MM.1S (cell line): ENCODE results near the gene LDLRAD4.

Source experiments
- DNase-seq: peaks from one replicate; pipeline ENCODE4 v3.0.0-alpha.2; 2015
- H2AFZ ChIP-seq: fragments of 300-600 bp; sonication (generic); 2 replicates; pipeline ENCODE4 v1.6.0; 2016; ENCODE audit warnings: antibody characterized with exemption, low read length
- H3F3A ChIP-seq: fragments of 300-600 bp; sonication (generic); 2 replicates; pipeline ENCODE4 v1.6.1; 2016; ENCODE audit warnings: mild to moderate bottlenecking, antibody characterized with exemption, low read length, moderate library complexity, mixed read lengths; ENCODE audit not compliant: insufficient read depth
- H3K27ac ChIP-seq: fragments of 300-600 bp; sonication (generic); 2 replicates; pipeline ENCODE4 v1.5.1; 2016; ENCODE audit warnings: mild to moderate bottlenecking, low read length
- H3K27me3 ChIP-seq: fragments of 300-600 bp; sonication (generic); replicated peaks from 2 replicates; pipeline ENCODE4 v1.6.0; 2016; ENCODE audit warnings: low read length; ENCODE audit not compliant: insufficient read depth
- H3K36me3 ChIP-seq: fragments of 300-600 bp; sonication (generic); replicated peaks from 2 replicates; pipeline ENCODE4 v1.6.1; 2016; ENCODE audit warnings: mild to moderate bottlenecking, low read length, mixed read lengths; ENCODE audit not compliant: insufficient read depth
- H3K4me1 ChIP-seq: fragments of 300-600 bp; sonication (generic); 2 replicates; pipeline ENCODE4 v1.6.1; 2016; ENCODE audit warnings: low read length, mixed read lengths
- H3K4me2 ChIP-seq: fragments of 300-600 bp; sonication (generic); 2 replicates; pipeline ENCODE4 v1.6.0; 2016; ENCODE audit warnings: low read depth, low read length
- H3K4me3 ChIP-seq: fragments of 300-600 bp; sonication (generic); 2 replicates; pipeline ENCODE4 v1.5.1; 2016; ENCODE audit warnings: low read length, mixed read lengths
- H3K79me2 ChIP-seq: fragments of 300-600 bp; sonication (generic); 2 replicates; pipeline ENCODE4 v1.6.1; 2016; ENCODE audit warnings: mixed run types, low read length, mixed read lengths
- H3K9ac ChIP-seq: fragments of 300-600 bp; sonication (generic); 2 replicates; pipeline ENCODE4 v1.6.1; 2016; ENCODE audit warnings: low read length, mixed read lengths
- H3K9me2 ChIP-seq: fragments of 300-600 bp; sonication (generic); replicated peaks from 2 replicates; pipeline ENCODE4 v1.6.1; 2016; ENCODE audit warnings: mild to moderate bottlenecking, low read length, mixed read lengths; ENCODE audit not compliant: insufficient read depth
- H3K9me3 ChIP-seq: fragments of 300-600 bp; sonication (generic); replicated peaks from 2 replicates; pipeline ENCODE4 v1.6.1; 2016; ENCODE audit warnings: mild to moderate bottlenecking, low read length, mixed read lengths; ENCODE audit not compliant: insufficient read depth
- H4K20me1 ChIP-seq: fragments of 300-600 bp; sonication (generic); 2 replicates; pipeline ENCODE4 v1.6.1; 2016; ENCODE audit warnings: mild to moderate bottlenecking, low read length, moderate library complexity, mixed read lengths; ENCODE audit not compliant: insufficient read depth
- EZH2 ChIP-seq: fragments of 300-600 bp; sonication (generic); optimal IDR thresholded peaks from 2 replicates; pipeline ENCODE3; 2017; ENCODE audit warnings: low read depth, mild to moderate bottlenecking, antibody characterized with exemption, low read length, mixed read lengths
- EZH2phosphoT487 ChIP-seq: fragments of 300-600 bp; sonication (generic); IDR thresholded peaks from 2 replicates; pipeline ENCODE4 v1.6.1; 2018; ENCODE audit warnings: antibody characterized with exemption, low read length
- TF ChIP-seq, protein P1 (sequence below): fragments of 300-600 bp; sonication (generic); IDR thresholded peaks from 2 replicates; pipeline ENCODE4 v1.5.1; 2016; ENCODE audit warnings: antibody characterized with exemption, low read length, mixed read lengths

The LDLRAD4 gene

DNA sequence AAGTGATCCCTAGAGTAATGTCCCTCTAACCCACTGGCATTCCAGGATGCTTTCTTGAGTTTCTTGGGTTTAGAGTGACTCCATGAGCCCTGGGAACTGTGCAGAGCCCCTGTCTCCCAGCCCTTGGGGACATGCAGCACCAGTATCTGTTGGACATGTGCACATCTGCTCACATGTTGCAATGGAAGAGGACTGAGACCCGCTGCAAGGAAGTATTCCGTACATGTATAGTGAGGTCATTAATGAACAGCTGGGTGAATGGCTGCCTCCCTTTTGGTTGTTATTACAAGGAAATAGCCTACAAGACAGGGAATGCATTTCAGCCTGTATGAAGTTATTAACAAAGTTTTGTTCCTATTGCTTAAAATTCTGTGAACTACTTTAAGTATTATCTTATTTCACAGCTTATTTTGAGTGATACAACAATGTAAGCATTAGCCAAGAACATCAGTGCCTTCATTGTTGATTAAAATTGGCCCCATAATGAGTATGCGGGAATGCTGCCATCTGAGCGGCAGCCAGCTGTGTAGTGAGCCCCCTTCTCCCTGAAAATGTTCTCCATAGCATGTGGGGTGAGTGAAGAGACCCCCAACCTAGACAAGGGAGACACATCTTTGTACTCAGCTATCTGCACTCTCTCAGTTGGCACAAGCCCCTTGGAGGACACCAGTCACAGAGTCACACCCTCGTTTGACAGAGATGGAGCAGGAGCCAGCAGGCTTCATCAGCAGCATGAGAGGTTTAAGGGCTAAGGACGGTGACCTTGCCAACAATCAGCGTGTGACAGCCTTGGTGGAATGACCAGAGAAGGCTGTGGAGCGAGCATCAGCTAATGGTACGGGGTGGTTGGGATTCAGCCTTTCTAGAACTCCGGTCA is 420.4 kb downstream of the LDLRAD4 start:
- H2AFZ ChIP-seq = no peak overlapping the region
- H3K9me3 ChIP-seq = no peaks in the 10 kb centered on the region
- H3K4me1 ChIP-seq = no peaks in the 10 kb centered on the region
- H3K4me2 ChIP-seq = no peak overlapping the region
- H3K36me3 ChIP-seq = no peaks in the 10 kb centered on the region
- H4K20me1 ChIP-seq = no peaks in the 10 kb centered on the region
- no peak overlapping the region for H3K9ac ChIP-seq
- H3K4me3 ChIP-seq = no peak overlapping the region
- H3K27me3 ChIP-seq = no peaks in the 10 kb centered on the region
- TF ChIP-seq, protein P1, sequence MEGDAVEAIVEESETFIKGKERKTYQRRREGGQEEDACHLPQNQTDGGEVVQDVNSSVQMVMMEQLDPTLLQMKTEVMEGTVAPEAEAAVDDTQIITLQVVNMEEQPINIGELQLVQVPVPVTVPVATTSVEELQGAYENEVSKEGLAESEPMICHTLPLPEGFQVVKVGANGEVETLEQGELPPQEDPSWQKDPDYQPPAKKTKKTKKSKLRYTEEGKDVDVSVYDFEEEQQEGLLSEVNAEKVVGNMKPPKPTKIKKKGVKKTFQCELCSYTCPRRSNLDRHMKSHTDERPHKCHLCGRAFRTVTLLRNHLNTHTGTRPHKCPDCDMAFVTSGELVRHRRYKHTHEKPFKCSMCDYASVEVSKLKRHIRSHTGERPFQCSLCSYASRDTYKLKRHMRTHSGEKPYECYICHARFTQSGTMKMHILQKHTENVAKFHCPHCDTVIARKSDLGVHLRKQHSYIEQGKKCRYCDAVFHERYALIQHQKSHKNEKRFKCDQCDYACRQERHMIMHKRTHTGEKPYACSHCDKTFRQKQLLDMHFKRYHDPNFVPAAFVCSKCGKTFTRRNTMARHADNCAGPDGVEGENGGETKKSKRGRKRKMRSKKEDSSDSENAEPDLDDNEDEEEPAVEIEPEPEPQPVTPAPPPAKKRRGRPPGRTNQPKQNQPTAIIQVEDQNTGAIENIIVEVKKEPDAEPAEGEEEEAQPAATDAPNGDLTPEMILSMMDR = no peak
- TF ChIP-seq EZH2 = no peak
- TF ChIP-seq EZH2phosphoT487 = no peak
- no peaks in the 10 kb centered on the region for H3K79me2 ChIP-seq
- no peaks in the 10 kb centered on the region for H3F3A ChIP-seq
- no peak for DNase-seq
- no peaks in the 10 kb centered on the region for H3K9me2 ChIP-seq
- H3K27ac ChIP-seq = no peak overlapping the region

DNA sequence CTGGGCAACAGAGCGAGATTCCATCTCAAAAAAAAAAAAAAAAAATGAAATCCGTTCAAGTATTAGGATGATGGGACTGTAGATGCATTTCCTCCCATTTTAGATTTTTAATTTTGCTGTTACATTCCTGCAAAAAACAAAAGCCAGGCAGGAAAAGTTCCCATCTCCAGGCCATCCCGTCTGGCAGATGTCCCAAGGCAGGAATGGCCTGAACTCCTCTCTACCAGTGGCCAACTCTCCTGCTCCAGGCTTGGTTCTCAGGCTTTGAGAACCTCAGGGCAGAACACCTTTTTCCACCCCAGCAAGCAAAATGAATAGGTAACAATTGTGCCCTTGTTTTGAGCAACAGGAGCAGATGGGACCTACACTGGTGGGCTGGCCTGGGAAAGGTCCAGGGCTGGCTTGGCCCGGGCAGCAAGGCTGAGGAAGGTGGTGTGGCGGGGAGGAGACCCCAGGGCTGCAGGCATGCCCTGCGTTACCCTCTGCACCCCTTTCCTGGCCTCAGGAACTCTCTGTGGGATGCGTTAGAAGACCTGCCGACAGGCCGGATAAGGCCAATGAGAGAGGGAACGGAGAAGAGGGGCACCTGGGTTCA is 421.8 kb downstream of the LDLRAD4 start:
- Histone ChIP-seq H3K27me3 (no peaks in the 10 kb centered on the region), H3K36me3 (no peaks in the 10 kb centered on the region), H3F3A (no peaks in the 10 kb centered on the region), H3K9me2 (no peaks in the 10 kb centered on the region), H3K9me3 (no peaks in the 10 kb centered on the region), H3K4me3 (no peak overlapping the region), H3K4me2 (no peak overlapping the region), H2AFZ (no peak overlapping the region), H3K27ac (no peak overlapping the region), H3K79me2 (no peaks in the 10 kb centered on the region), H4K20me1 (no peaks in the 10 kb centered on the region), H3K9ac (no peak overlapping the region), H3K4me1 (no peaks in the 10 kb centered on the region)
- TF ChIP-seq EZH2phosphoT487 (no peak), EZH2 (no peak)
- TF ChIP-seq, protein P1 = no peak
- DNase-seq = no peak

DNA sequence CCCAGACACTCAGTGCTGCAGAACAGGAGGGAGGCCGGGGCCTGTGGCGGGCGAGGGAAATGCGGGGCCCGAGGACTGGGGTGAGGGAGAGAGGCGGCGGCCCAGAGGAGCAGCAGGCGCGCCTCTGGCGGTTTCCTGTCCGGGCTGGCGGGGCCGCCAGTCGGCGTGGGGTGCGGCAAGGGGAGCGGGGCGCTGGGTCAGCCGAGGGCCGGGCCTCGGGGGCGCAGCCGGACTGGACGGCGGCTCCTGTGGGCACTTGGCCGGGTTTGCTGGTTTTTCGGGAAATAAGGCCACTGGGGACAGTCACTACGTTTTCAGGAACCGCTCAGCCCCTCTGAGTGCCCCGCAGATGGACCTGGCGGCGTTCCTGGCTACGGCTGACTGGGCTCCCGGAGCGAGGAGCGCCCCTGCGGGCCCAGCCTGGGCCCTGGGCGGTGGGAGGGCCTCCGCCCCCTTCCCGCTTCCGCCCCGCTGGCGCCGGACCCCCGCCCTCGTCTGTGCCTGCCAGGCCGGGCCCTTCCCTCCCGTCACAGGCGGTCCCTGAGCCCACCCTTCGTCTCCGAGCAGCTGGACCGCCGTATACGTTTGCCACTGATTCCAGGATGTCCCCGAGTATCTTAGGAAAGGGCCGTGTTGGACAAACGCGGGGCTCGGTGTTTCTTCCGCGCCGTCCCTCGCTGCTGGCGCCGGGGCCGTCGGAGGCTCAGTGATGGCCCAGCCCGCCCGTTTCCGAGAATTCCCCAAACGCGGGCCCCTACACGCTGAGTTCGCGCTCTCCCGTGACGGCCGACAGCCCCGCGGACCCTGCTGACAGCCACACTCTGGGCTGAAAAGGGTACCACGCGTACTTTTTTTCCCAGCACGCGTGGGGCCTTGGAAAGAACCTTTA is 423.2 kb downstream of the LDLRAD4 start:
- no peaks in the 10 kb centered on the region for H3K9me2 ChIP-seq
- no peak overlapping the region for H3K9ac ChIP-seq
- no peaks in the 10 kb centered on the region for H3K27me3 ChIP-seq
- no peak overlapping the region for H3K27ac ChIP-seq
- H3K36me3 ChIP-seq = no peaks in the 10 kb centered on the region
- H3K4me3 ChIP-seq = no peak overlapping the region
- DNase-seq = no peak
- H3K79me2 ChIP-seq = no peaks in the 10 kb centered on the region
- H3K4me1 ChIP-seq = no peaks in the 10 kb centered on the region
- H3F3A ChIP-seq = no peaks in the 10 kb centered on the region
- H3K4me2 ChIP-seq = no peak overlapping the region
- H3K9me3 ChIP-seq = no peaks in the 10 kb centered on the region
- no peaks in the 10 kb centered on the region for H4K20me1 ChIP-seq
- H2AFZ ChIP-seq = no peak overlapping the region
- TF ChIP-seq, protein P1 = no peak
- TF ChIP-seq EZH2 (no peak), EZH2phosphoT487 (no peak)
